Fibroblast of mammary gland (primary cell): ENCODE results near the gene SLC15A4.

ENCODE experiments used
- DNase-seq: peaks from one replicate; pipeline ENCODE4 v3.0.0-alpha.2; 2010; ENCODE audit warnings: low read depth
- H3K4me3 ChIP-seq: 2 replicates; pipeline ENCODE4 v1.5.1; 2011; ENCODE audit warnings: low read depth, mild to moderate bottlenecking, low read length, moderate library complexity; ENCODE audit not compliant: control insufficient read depth
- CTCF ChIP-seq: conservative IDR thresholded peaks from 2 replicates; pipeline ENCODE4 v1.5.1; 2011; ENCODE audit warnings: low read depth, low read length, inconsistent platforms; ENCODE audit not compliant: control insufficient read depth, insufficient read depth

Gene SLC15A4

GRCh38 chr12:128798571-128799341 is 25.0 kb downstream of the SLC15A4 start:
- H3K4me3 ChIP-seq = no peak overlapping the region
- no peak for TF ChIP-seq CTCF
- no peak for DNase-seq

- no peak for TF ChIP-seq CTCF
- H3K4me3 ChIP-seq = no peak overlapping the region
- peak; percentile 40 for DNase-seq
Measured at GRCh38 chr12:128797119-128798118, 26.3 kb downstream of the SLC15A4 start.

- no peak for TF ChIP-seq CTCF
- no peak for DNase-seq
- no peak overlapping the region for H3K4me3 ChIP-seq
Measured at GRCh38 chr12:128796439-128797118, 27.2 kb downstream of the SLC15A4 start.

GRCh38 chr12:128795530-128796361 is 28.0 kb downstream of the SLC15A4 start:
- DNase-seq = no peak
- H3K4me3 ChIP-seq = no peak overlapping the region
- TF ChIP-seq CTCF = no peak

GRCh38 chr12:128794661-128795529 is 28.9 kb downstream of the SLC15A4 start:
- TF ChIP-seq CTCF = no peak
- no peak overlapping the region for H3K4me3 ChIP-seq
- no peak for DNase-seq
